HFF-Myc (cell line): Measurements from ENCODE around the gene TBX6.

Source experiments
- DNase-seq: peaks from one replicate; pipeline ENCODE4 v3.0.0-alpha.2; 2011; ENCODE audit warnings: low read depth; ENCODE audit errors: extremely low read depth
- H3K4me3 ChIP-seq: replicated peaks from 2 replicates; pipeline ENCODE4 v1.5.1; 2011; ENCODE audit warnings: low read depth, mild to moderate bottlenecking, control low read depth, low read length
- CTCF ChIP-seq: IDR thresholded peaks from 2 replicates; pipeline ENCODE4 v1.5.1; 2012; ENCODE audit warnings: mild to moderate bottlenecking, low read depth, low read length, control low read depth; ENCODE audit errors: missing control alignments

The TBX6 gene

GRCh38 chr16:30068333-30068732 lies 23.4 kb downstream of the TBX6 start:
- TF ChIP-seq CTCF = no peak
- H3K4me3 ChIP-seq = peak overlapping the region; percentile 8; the same call in 1 of the 2 replicates
- DNase-seq = no peak

GRCh38 chr16:30067584-30067916 lies 24.2 kb downstream of the TBX6 start:
- peak overlapping the region; percentile 96 for H3K4me3 ChIP-seq
- TF ChIP-seq CTCF = no peak
- no peak for DNase-seq

- H3K4me3 ChIP-seq = peak overlapping the region; percentile 96
- TF ChIP-seq CTCF = no peak
- no peak for DNase-seq
These were observed 24.8 kb downstream of the TBX6 start for GRCh38 chr16:30066761-30067583.

- TF ChIP-seq CTCF = no peak
- DNase-seq = no peak
- peak overlapping the region; percentile 96 for H3K4me3 ChIP-seq
These were observed 25.6 kb downstream of the TBX6 start for GRCh38 chr16:30065943-30066760.

- DNase-seq = peak; percentile 94
- peak within 1 kb of the TSS; percentile 96 for H3K4me3 ChIP-seq
- no peak for TF ChIP-seq CTCF
These were observed 26.4 kb downstream of the TBX6 start, which contains the start of gene ALDOA for GRCh38 chr16:30065102-30065942. Gene ALDOA (plus strand): TSS chr16:30065760. CDS start chr16:30066898, 1,138 bp downstream.

GRCh38 chr16:30064729-30065101 lies 27.0 kb downstream of the TBX6 start:
- TF ChIP-seq CTCF = no peak
- H3K4me3 ChIP-seq = peak overlapping the region; percentile 96
- no peak for DNase-seq
